Measurements from ENCODE around the gene SYNE3. TPM values are rescaled to one million over a fixed set of nuclear protein-coding genes. Genes with fewer than 3 reads are reported as not detected.

The SYNE3 gene
- total and polyA plus RNA-seq, 9 of the 15 experiments (the other 6 are each of a cell fraction or from before 2014, with no cell fraction given) = 0.04 to 3.1 (median 0.55) TPM

GRCh38 chr14:95534299-95535225, 18.1 kb upstream of the SYNE3 start, which contains the start of gene GLRX5 (continued):
- TF ChIP-seq MNT (conservative IDR thresholded peaks at IDR 0.05) (peak; percentile 92 to 97), MYC (IDR thresholded peaks at IDR 0.05; ENCODE audit: low read depth, low read length) (peak; percentile 80; the same call in 1 of the 2 replicates), MYC (CRISPR knock-in tag; IDR thresholded peaks at IDR 0.05; ENCODE audit: borderline replicate concordance, low read depth) (peak; percentile 86; the same call in 1 of the 2 replicates), SUPT5H (IDR thresholded peaks at IDR 0.05) (peak; percentile 73), ZNF274 (IDR thresholded peaks at IDR 0.05; ENCODE audit: borderline replicate concordance, low read depth, low read length) (no peak), CBX8 (IDR thresholded peaks at IDR 0.05; ENCODE audit: borderline replicate concordance, extremely low read depth, low read depth, low read length, poor library complexity, severe bottlenecking) (no peak), MAX (CRISPR knock-in tag; IDR thresholded peaks at IDR 0.05) (peak; percentile 77), HDAC8 (tag; IDR thresholded peaks at IDR 0.05) (no peak), HNRNPLL (IDR thresholded peaks at IDR 0.05; ENCODE audit: low read depth, low read length, poor library complexity, severe bottlenecking) (peak; percentile 41), SIN3A (IDR thresholded peaks at IDR 0.05; ENCODE audit: borderline replicate concordance in 2 of 2, control insufficient read depth in 1 of 2, low read depth in 2 of 2, low read length in 2 of 2) (peak; percentile 53 to 85; a peak in 2 of 4 replicates), PREB (CRISPR knock-in tag; IDR thresholded peaks at IDR 0.05) (no peak), HMG20B (CRISPR knock-in tag; IDR thresholded peaks at IDR 0.05) (no peak), CHD2 (IDR thresholded peaks at IDR 0.05; ENCODE audit: low read depth, low read length) (peak; percentile 90), MAZ (CRISPR knock-in tag; conservative IDR thresholded peaks at IDR 0.05 in 1 of 2, IDR thresholded peaks at IDR 0.05 in 1 of 2) (0 out of 4 replicates have a peak, but pooled peaks of 1 of the 2 experiments have one; percentile 28), HCFC1 (IDR thresholded peaks at IDR 0.05; ENCODE audit: low read depth, low read length) (peak; percentile 76), HDAC2 (IDR thresholded peaks at IDR 0.05) (peak; percentile 73; the same call in 1 of the 2 replicates), POLR2H (tag; IDR thresholded peaks at IDR 0.05; ENCODE audit: low read depth) (peak; percentile 45; the same call in 1 of the 2 replicates), MXI1 (IDR thresholded peaks at IDR 0.05; ENCODE audit: low read depth, low read length) (peak; percentile 85), TAF9B (IDR thresholded peaks at IDR 0.05; ENCODE audit: partially characterized antibody) (no peak), ZNF644 (tag; IDR thresholded peaks at IDR 0.05; ENCODE audit: low read depth) (no peak), ZNF316 (IDR thresholded peaks at IDR 0.05) (no peak), ZBTB7A (IDR thresholded peaks at IDR 0.05; ENCODE audit: borderline replicate concordance, control insufficient read depth, low read depth, low read length) (0 out of 2 replicates have a peak, but pooled peaks have one; percentile 25), PHB2 (IDR thresholded peaks at IDR 0.05; ENCODE audit: low read depth) (no peak)
